ENCODE measurements around the gene ASGR1.

The ASGR1 gene

GRCh38 chr17:7176841-7177190 lies 2.4 kb downstream of the ASGR1 start:
- Histone ChIP-seq H3K36me3 (ENCODE audit: control insufficient read depth in 2 of 2, insufficient read depth in 1 of 2, low read length in 2 of 2) (no peaks in the 10 kb centered on the region; a peak in 1 of 3 replicates), H3K27ac (ENCODE audit: extremely low read depth, low read depth, low read length) (no peak overlapping the region), H3K4me1 (ENCODE audit: control insufficient read depth, insufficient read depth, low read length) (peaks cover 8% of the 10 kb centered on the region), H3K4me3 (ENCODE audit: low read depth, low read length) (no peak overlapping the region), H3K9me3 (ENCODE audit: control insufficient read depth, insufficient read depth, low read depth, low read length) (no peaks in the 10 kb centered on the region)
- TF ChIP-seq ZNF398 (tag by site-specific recombination; IDR thresholded peaks at IDR 0.05) (no peak), GLI2 (tag by site-specific recombination; IDR thresholded peaks at IDR 0.05; ENCODE audit: borderline replicate concordance, low read depth) (no peak), PBX3 (CRISPR knock-in tag; IDR thresholded peaks at IDR 0.05) (0 out of 2 replicates have a peak, but pooled peaks have one; percentile 9)
- CTCF ChIA-PET = interaction anchor here (0.5 to 2.6 kb wide), 32 partner anchors 9 to 1618 kb away, joined by 3 to 50 read pairs (median 6); partner anchors contain the start of gene SLC16A11
- POLR2A ChIA-PET = interaction anchor here (1.0 to 2.0 kb wide), 3 partner anchors 44 to 141 kb away, joined by 4 to 14 read pairs (median 13); partner anchors contain the start of genes ACADVL, DLG4 and SLC16A13

GRCh38 chr17:7176107-7176840 lies 2.9 kb downstream of the ASGR1 start:
- Histone ChIP-seq H3K27ac (ENCODE audit: extremely low read depth, low read depth, low read length) (no peak overlapping the region), H3K4me3 (ENCODE audit: low read depth, low read length) (no peak overlapping the region), H3K36me3 (ENCODE audit: control insufficient read depth in 2 of 2, insufficient read depth in 1 of 2, low read length in 2 of 2) (no peaks in the 10 kb centered on the region; a peak in 1 of 3 replicates), H3K9me3 (ENCODE audit: control insufficient read depth, insufficient read depth, low read depth, low read length) (no peaks in the 10 kb centered on the region), H3K4me1 (ENCODE audit: control insufficient read depth, insufficient read depth, low read length) (peaks cover 8% of the 10 kb centered on the region)
- POLR2A ChIA-PET = interaction anchor here (2.0 kb wide), 1 partner anchor 130 kb away, joined by 14 read pairs; no protein-coding TSS in a partner anchor
- CTCF ChIA-PET = interaction anchor here (0.6 to 2.6 kb wide), 15 partner anchors 8 to 763 kb away, joined by 3 to 50 read pairs (median 9); partner anchors contain the start of gene SLC16A11
- TF ChIP-seq ZNF544 (tag by site-specific recombination; IDR thresholded peaks at IDR 0.05) (peak; percentile 65), ZNF521 (tag by site-specific recombination; IDR thresholded peaks at IDR 0.05) (0 out of 2 replicates have a peak, but pooled peaks have one; percentile 13), EGR2 (tag by site-specific recombination; IDR thresholded peaks at IDR 0.05; ENCODE audit: low read depth) (peak; percentile 71; the same call in 1 of the 2 replicates), ZNF571 (tag by site-specific recombination; IDR thresholded peaks at IDR 0.05) (0 out of 2 replicates have a peak, but pooled peaks have one; percentile 12), ZNF138 (tag by site-specific recombination; IDR thresholded peaks at IDR 0.05; ENCODE audit: borderline replicate concordance) (no peak), ZNF175 (tag by site-specific recombination; IDR thresholded peaks at IDR 0.05) (no peak), ZBTB7A (tag by site-specific recombination; IDR thresholded peaks at IDR 0.05; ENCODE audit: low read depth) (peak; percentile 62; the same call in 1 of the 2 replicates), ZSCAN16 (tag by site-specific recombination; IDR thresholded peaks at IDR 0.05) (0 out of 2 replicates have a peak, but pooled peaks have one; percentile 13), ZSCAN23 (tag by site-specific recombination; IDR thresholded peaks at IDR 0.05) (peak; percentile 59; the same call in 1 of the 2 replicates), ZNF140 (tag by site-specific recombination; IDR thresholded peaks at IDR 0.05) (0 out of 2 replicates have a peak, but pooled peaks have one; percentile 21), PRDM2 (tag by site-specific recombination; IDR thresholded peaks at IDR 0.05; ENCODE audit: borderline replicate concordance) (no peak), ZNF530 (tag by site-specific recombination; IDR thresholded peaks at IDR 0.05; ENCODE audit: low read depth) (0 out of 2 replicates have a peak, but pooled peaks have one; percentile 1), ZNF777 (tag by site-specific recombination; IDR thresholded peaks at IDR 0.05; ENCODE audit: borderline replicate concordance) (no peak), GLI4 (tag by site-specific recombination; IDR thresholded peaks at IDR 0.05) (peak; percentile 37; the same call in 1 of the 2 replicates), ZNF221 (tag by site-specific recombination; IDR thresholded peaks at IDR 0.05; ENCODE audit: borderline replicate concordance) (no peak), ZNF266 (tag by site-specific recombination; IDR thresholded peaks at IDR 0.05; ENCODE audit: low read depth) (peak; percentile 53; the same call in 1 of the 2 replicates), ZNF624 (tag by site-specific recombination; IDR thresholded peaks at IDR 0.05) (peak; percentile 31; the same call in 1 of the 2 replicates), ZNF169 (tag by site-specific recombination; IDR thresholded peaks at IDR 0.05) (peak; percentile 83; the same call in 1 of the 2 replicates), ZNF785 (tag by site-specific recombination; IDR thresholded peaks at IDR 0.05) (peak; percentile 63; the same call in 1 of the 2 replicates), ZNF670 (tag by site-specific recombination; IDR thresholded peaks at IDR 0.05; ENCODE audit: low read depth) (peak; percentile 9; the same call in 1 of the 2 replicates)

Measured in HEK293 (cell line).